SK-N-SH (cell line): ENCODE results near the gene IQCK. TPM values are rescaled to one million over a fixed set of nuclear protein-coding genes. Genes with fewer than 3 reads are reported as not detected.

Source experiments
- CTCF ChIA-PET: fragments of 300-600, 350-600 bp; formaldehyde crosslinking; extraction: SDS; loops from one replicate; lab custom pipeline; 2021; lab: Yijun Ruan, JAX
- POLR2A ChIA-PET: fragments of 350-600 bp; sonication (Branson Sonifier 250); formaldehyde crosslinking; extraction: SDS; loops from one replicate; lab custom pipeline; 2020; ENCODE audit warnings: antibody characterized with exemption, inconsistent platforms; lab: Yijun Ruan, JAX
- DNase-seq: peaks from one replicate; pipeline ENCODE4 v3.0.0; 2012
- H2AFZ ChIP-seq: fragments of 200-600 bp; sonication (generic); 2 replicates; pipeline ENCODE4 v1.8.1; 2016; ENCODE audit warnings: antibody characterized with exemption, mild to moderate bottlenecking, low read depth
- H3F3A ChIP-seq: fragments of 200-600 bp; sonication (generic); replicated peaks from 2 replicates; pipeline ENCODE3; 2016; ENCODE audit warnings: antibody characterized with exemption, mild to moderate bottlenecking; ENCODE audit not compliant: insufficient read depth
- H3K27ac ChIP-seq, 2 experiments: fragments of 200-500 bp in 1 of 2; fragments of 200-600 bp in 1 of 2; sonication (Bioruptor generic) in 1 of 2; sonication (generic), shearing (Covaris generic) in 1 of 2; 2 replicates each; pipeline versions ENCODE4 v1.5.1 to v1.6.1; 2014 to 2016; ENCODE audit warnings: low read depth in 2 of 2, inconsistent platforms in 1 of 2, low read length in 1 of 2, mild to moderate bottlenecking in 1 of 2, mixed read lengths in 1 of 2
- H3K27me3 ChIP-seq: fragments of 200-600 bp; sonication (generic), shearing (Covaris generic); 2 replicates; pipeline ENCODE4 v1.6.1; 2016; ENCODE audit warnings: mixed run types; ENCODE audit not compliant: insufficient read depth
- H3K36me3 ChIP-seq, 2 experiments: fragments of 200-500 bp in 1 of 2; fragments of 200-600 bp in 1 of 2; sonication (Bioruptor generic) in 1 of 2; sonication (generic) in 1 of 2; replicated peaks in 1 of 2; 2 replicates each; pipeline versions ENCODE3 to v1.5.1; 2014 to 2016; ENCODE audit warnings: low read length in 1 of 2, mild to moderate bottlenecking in 1 of 2; ENCODE audit not compliant: insufficient read depth in 2 of 2, control insufficient read depth in 1 of 2
- H3K4me1 ChIP-seq, 2 experiments: fragments of 200-500 bp in 1 of 2; fragments of 200-600 bp in 1 of 2; sonication (Bioruptor generic) in 1 of 2; sonication (generic), shearing (Covaris generic) in 1 of 2; 2 replicates each; pipeline versions ENCODE4 v1.5.1 to v1.6.1; 2014 to 2016; ENCODE audit warnings: low read depth in 1 of 2, low read length in 1 of 2, mixed run types in 1 of 2; ENCODE audit not compliant: insufficient read depth in 2 of 2, control insufficient read depth in 1 of 2
- H3K4me2 ChIP-seq: fragments of 200-600 bp; sonication (generic), shearing (Covaris generic); 2 replicates; pipeline ENCODE4 v1.6.1; 2017; ENCODE audit warnings: mixed run types
- H3K4me3 ChIP-seq, 2 experiments: fragments of 200-500 bp in 1 of 2; fragments of 200-600 bp in 1 of 2; sonication (Bioruptor generic) in 1 of 2; sonication (generic), shearing (Covaris generic) in 1 of 2; 2 replicates each; pipeline versions ENCODE4 v1.5.1 to v1.8.1; 2014 to 2016; ENCODE audit warnings: low read depth in 2 of 2, inconsistent platforms in 1 of 2, low read length in 1 of 2, mild to moderate bottlenecking in 1 of 2, mixed read lengths in 1 of 2, moderate library complexity in 1 of 2
- H3K79me2 ChIP-seq: fragments of 200-600 bp; sonication (generic); 2 replicates; pipeline ENCODE4 v1.8.1; 2017; ENCODE audit warnings: mild to moderate bottlenecking; ENCODE audit not compliant: insufficient read depth
- H3K9ac ChIP-seq: fragments of 200-600 bp; sonication (generic); 2 replicates; pipeline ENCODE4 v1.6.1; 2017; ENCODE audit warnings: mixed run types
- H3K9me2 ChIP-seq: fragments of 200-600 bp; sonication (generic); 2 replicates; pipeline ENCODE4 v1.6.1; 2017; ENCODE audit warnings: mixed run types
- H3K9me3 ChIP-seq: fragments of 200-600 bp; sonication (generic); 2 replicates; pipeline ENCODE4 v1.6.1; 2017; ENCODE audit warnings: mixed run types, mild to moderate bottlenecking, moderate library complexity
- H4K20me1 ChIP-seq: fragments of 200-600 bp; sonication (generic); 2 replicates; pipeline ENCODE4 v1.6.1; 2017; ENCODE audit warnings: mild to moderate bottlenecking, mixed run types; ENCODE audit not compliant: insufficient read depth
- FOSL2 ChIP-seq: IDR thresholded peaks from 2 replicates; pipeline ENCODE4 v1.4.0; 2012; ENCODE audit warnings: low read depth, mild to moderate bottlenecking, moderate library complexity, borderline replicate concordance
- FOXJ3 ChIP-seq: sonication (generic); formaldehyde crosslinking; IDR thresholded peaks from 2 replicates; pipeline ENCODE4 v1.5.1; 2020; ENCODE audit warnings: mild to moderate bottlenecking, missing genetic modification reagents
- FOXM1 ChIP-seq: IDR thresholded peaks from 2 replicates; pipeline ENCODE4 v1.4.0; 2012; ENCODE audit warnings: low read depth, mild to moderate bottlenecking
- IRF3 ChIP-seq: fragments of 150-350 bp; IDR thresholded peaks from 2 replicates; pipeline ENCODE4 v1.6.1; 2016; ENCODE audit warnings: mild to moderate bottlenecking, low read depth, low read length
- JUND ChIP-seq: IDR thresholded peaks from 2 replicates; pipeline ENCODE4 v1.4.0; 2012
- MAX ChIP-seq: IDR thresholded peaks from 2 replicates; pipeline ENCODE4 v1.4.0; 2012; ENCODE audit warnings: low read depth
- MXI1 ChIP-seq: IDR thresholded peaks from 2 replicates; pipeline ENCODE4 v1.6.1; 2012; ENCODE audit warnings: mild to moderate bottlenecking, low read depth, low read length, improper control_type of control experiment
- NFIC ChIP-seq: IDR thresholded peaks from 2 replicates; pipeline ENCODE4 v1.4.0; 2012; ENCODE audit warnings: borderline replicate concordance
- SIN3A ChIP-seq: IDR thresholded peaks from 2 replicates; pipeline ENCODE4 v1.6.1; 2012; ENCODE audit warnings: low read depth, mild to moderate bottlenecking, low read length, moderate library complexity, borderline replicate concordance
- TAF1 ChIP-seq: IDR thresholded peaks from 2 replicates; pipeline ENCODE4 v1.6.1; 2012; ENCODE audit warnings: low read depth, mild to moderate bottlenecking, low read length, moderate library complexity, borderline replicate concordance
- USF2 ChIP-seq: fragments of 150-350 bp; IDR thresholded peaks from 2 replicates; pipeline ENCODE4 v1.6.1; 2017; ENCODE audit warnings: antibody characterized with exemption, low read length, low read depth, borderline replicate concordance
- YY1 ChIP-seq: IDR thresholded peaks from 2 replicates; pipeline ENCODE4 v1.4.0; 2012; ENCODE audit warnings: low read depth, mild to moderate bottlenecking
- WGBS: methylation state at CpG from one replicate; pipeline ENCODE4 v1.1.6; 2017; ENCODE audit warnings: low lambda C conversion rate; 5-methylcytosine and 5-hydroxymethylcytosine counted together
- polyA plus RNA-seq, 3 experiments: library from polyadenylated mRNA; depleted of rRNA; stranded (reverse); fragments of >200 nt; gene quantifications; 2 replicates each; pipeline ENCODE4 v1.2.3, GENCODE V29; 2012
- TF ChIP-seq, protein P1 (sequence below): IDR thresholded peaks from 2 replicates; pipeline ENCODE4 v1.6.1; 2012; ENCODE audit warnings: mild to moderate bottlenecking, low read depth, low read length, moderate library complexity
- TF ChIP-seq, protein P2 (sequence below): IDR thresholded peaks from 2 replicates; pipeline ENCODE4 v1.4.0; 2012; ENCODE audit warnings: low read depth, borderline replicate concordance

The IQCK gene
- polyA plus RNA-seq, 1 of the 3 experiments (the other 2 are of a cell fraction): 7.3 TPM

DNA sequence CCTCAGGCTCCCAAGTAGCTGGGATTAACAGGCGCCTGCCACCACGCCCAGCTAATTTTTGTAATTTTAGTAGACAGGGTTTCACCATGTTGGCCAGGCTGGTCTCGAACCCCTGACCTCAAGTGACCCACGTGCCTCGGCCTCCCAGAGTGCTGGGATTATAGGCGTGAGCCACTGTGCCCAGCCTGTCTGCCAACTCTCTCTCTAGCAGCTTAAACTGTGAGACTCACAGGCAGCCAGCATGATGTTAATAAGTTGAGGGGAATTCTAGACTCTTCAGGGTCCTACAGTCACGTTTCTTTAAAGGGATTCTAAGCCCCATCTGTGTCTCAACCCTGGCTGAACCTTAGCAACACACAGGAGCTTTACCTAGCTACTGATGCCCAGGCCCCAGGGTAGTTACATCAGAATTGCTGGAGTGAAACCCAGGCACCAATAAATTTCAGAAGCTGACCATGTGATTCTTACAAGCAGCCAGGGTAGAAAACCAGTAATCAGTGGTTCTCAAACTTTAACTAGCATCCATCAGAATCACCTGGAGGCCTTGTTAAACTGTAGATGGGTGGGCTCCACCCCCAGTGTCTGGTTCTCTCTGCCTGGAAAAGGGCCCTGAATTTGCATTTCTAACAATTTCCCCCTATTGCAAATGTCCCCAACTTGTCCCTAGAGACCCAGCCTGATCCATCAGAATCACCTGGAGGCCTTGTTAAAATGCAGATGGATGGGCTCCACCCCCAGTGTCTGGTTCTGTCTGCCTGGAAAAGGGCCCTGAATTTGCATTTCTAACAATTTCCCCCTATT, 135.9 kb downstream of the IQCK start:
- H4K20me1 ChIP-seq: no peaks in the 10 kb centered on the region
- H3K27me3 ChIP-seq: no peaks in the 10 kb centered on the region
- H2AFZ ChIP-seq: no peak overlapping the region
- H3K9me2 ChIP-seq: no peaks in the 10 kb centered on the region
- no peak for DNase-seq
- POLR2A ChIA-PET: no interaction called here
- CTCF ChIA-PET: no interaction called here
- no peaks in the 10 kb centered on the region for H3K9me3 ChIP-seq
- H3F3A ChIP-seq: no peaks in the 10 kb centered on the region
- H3K27ac ChIP-seq: no peak overlapping the region
- no peak overlapping the region for H3K4me3 ChIP-seq
- H3K4me2 ChIP-seq: no peak overlapping the region
- 84% methylated on average over 7 of the region's 7 CpGs for WGBS
- H3K9ac ChIP-seq: no peak overlapping the region
- TF ChIP-seq IRF3: no peak
- TF ChIP-seq FOXM1: no peak
- TF ChIP-seq USF2: no peak
- no peak for TF ChIP-seq MAX
- TF ChIP-seq FOSL2: no peak
- no peak for TF ChIP-seq JUND
- no peak for TF ChIP-seq NFIC
- no peak for TF ChIP-seq TAF1
- TF ChIP-seq, protein P1, sequence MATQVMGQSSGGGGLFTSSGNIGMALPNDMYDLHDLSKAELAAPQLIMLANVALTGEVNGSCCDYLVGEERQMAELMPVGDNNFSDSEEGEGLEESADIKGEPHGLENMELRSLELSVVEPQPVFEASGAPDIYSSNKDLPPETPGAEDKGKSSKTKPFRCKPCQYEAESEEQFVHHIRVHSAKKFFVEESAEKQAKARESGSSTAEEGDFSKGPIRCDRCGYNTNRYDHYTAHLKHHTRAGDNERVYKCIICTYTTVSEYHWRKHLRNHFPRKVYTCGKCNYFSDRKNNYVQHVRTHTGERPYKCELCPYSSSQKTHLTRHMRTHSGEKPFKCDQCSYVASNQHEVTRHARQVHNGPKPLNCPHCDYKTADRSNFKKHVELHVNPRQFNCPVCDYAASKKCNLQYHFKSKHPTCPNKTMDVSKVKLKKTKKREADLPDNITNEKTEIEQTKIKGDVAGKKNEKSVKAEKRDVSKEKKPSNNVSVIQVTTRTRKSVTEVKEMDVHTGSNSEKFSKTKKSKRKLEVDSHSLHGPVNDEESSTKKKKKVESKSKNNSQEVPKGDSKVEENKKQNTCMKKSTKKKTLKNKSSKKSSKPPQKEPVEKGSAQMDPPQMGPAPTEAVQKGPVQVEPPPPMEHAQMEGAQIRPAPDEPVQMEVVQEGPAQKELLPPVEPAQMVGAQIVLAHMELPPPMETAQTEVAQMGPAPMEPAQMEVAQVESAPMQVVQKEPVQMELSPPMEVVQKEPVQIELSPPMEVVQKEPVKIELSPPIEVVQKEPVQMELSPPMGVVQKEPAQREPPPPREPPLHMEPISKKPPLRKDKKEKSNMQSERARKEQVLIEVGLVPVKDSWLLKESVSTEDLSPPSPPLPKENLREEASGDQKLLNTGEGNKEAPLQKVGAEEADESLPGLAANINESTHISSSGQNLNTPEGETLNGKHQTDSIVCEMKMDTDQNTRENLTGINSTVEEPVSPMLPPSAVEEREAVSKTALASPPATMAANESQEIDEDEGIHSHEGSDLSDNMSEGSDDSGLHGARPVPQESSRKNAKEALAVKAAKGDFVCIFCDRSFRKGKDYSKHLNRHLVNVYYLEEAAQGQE: no peak
- TF ChIP-seq FOXJ3 (CRISPR knock-in tag): no peak
- TF ChIP-seq, protein P2, sequence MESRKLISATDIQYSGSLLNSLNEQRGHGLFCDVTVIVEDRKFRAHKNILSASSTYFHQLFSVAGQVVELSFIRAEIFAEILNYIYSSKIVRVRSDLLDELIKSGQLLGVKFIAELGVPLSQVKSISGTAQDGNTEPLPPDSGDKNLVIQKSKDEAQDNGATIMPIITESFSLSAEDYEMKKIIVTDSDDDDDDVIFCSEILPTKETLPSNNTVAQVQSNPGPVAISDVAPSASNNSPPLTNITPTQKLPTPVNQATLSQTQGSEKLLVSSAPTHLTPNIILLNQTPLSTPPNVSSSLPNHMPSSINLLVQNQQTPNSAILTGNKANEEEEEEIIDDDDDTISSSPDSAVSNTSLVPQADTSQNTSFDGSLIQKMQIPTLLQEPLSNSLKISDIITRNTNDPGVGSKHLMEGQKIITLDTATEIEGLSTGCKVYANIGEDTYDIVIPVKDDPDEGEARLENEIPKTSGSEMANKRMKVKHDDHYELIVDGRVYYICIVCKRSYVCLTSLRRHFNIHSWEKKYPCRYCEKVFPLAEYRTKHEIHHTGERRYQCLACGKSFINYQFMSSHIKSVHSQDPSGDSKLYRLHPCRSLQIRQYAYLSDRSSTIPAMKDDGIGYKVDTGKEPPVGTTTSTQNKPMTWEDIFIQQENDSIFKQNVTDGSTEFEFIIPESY: no peak
- TF ChIP-seq MXI1: no peak
- no peak for TF ChIP-seq YY1
- no peak for TF ChIP-seq SIN3A
- TF ChIP-seq, all 33 proteins: peak for 0
- no peaks in the 10 kb centered on the region for H3K79me2 ChIP-seq
- H3K4me1 ChIP-seq: no peaks in the 10 kb centered on the region; a peak in 1 of 4 replicates
- no peaks in the 10 kb centered on the region for H3K36me3 ChIP-seq
